KOPT-K1 (cell line): Measurements from ENCODE around the gene MTX2.

Source experiments
- H3K27ac ChIP-seq: fragments of 200-600 bp; sonication (generic); 2 replicates; pipeline ENCODE4 v1.5.1; 2016; ENCODE audit warnings: antibody characterized with exemption, mild to moderate bottlenecking, low read depth, low read length; ENCODE audit not compliant: poor library complexity, severe bottlenecking
- H3K36me3 ChIP-seq: fragments of 200-600 bp; sonication (generic); 2 replicates; pipeline ENCODE4 v1.5.1; 2017; ENCODE audit warnings: antibody characterized with exemption, mild to moderate bottlenecking, low read length, moderate library complexity; ENCODE audit not compliant: insufficient read depth
- H3K9me3 ChIP-seq: fragments of 200-600 bp; sonication (generic); 2 replicates; pipeline ENCODE4 v1.5.1; 2017; ENCODE audit warnings: antibody characterized with exemption, low read length, mild to moderate bottlenecking; ENCODE audit not compliant: insufficient read depth, poor library complexity, severe bottlenecking

MTX2 gene

DNA sequence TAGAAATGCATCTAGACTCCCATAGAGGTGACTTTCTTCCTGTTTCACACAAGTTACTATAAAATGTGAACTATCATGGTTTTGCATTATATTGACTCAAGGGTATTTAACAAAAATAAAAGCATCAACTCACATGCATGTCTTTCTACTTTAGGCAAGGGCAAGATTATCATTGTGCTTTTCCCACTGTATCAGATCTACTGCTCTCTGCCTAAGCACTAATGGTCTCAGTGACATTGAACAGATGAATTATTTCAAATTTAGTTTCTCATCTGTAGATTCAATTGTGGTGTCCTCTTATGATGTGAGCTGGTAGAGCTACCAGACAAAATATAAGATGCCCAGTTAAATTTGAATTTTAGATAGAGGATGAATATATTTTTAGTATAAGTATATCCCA is 113.9 kb downstream of the MTX2 start:
- H3K9me3 ChIP-seq = peaks cover 3% of the 10 kb centered on the region
- H3K36me3 ChIP-seq = no peaks in the 10 kb centered on the region
- no peak overlapping the region for H3K27ac ChIP-seq

GRCh38 chr2:176383836-176384442 is 114.7 kb downstream of the MTX2 start:
- Histone ChIP-seq H3K27ac (no peak overlapping the region), H3K9me3 (no peaks in the 10 kb centered on the region), H3K36me3 (no peaks in the 10 kb centered on the region)

GRCh38 chr2:176385219-176385759 is 116.0 kb downstream of the MTX2 start:
- H3K36me3 ChIP-seq = no peaks in the 10 kb centered on the region
- no peaks in the 10 kb centered on the region for H3K9me3 ChIP-seq
- H3K27ac ChIP-seq = no peak overlapping the region

GRCh38 chr2:176385838-176386237 is 116.6 kb downstream of the MTX2 start:
- Histone ChIP-seq H3K27ac (no peak overlapping the region), H3K9me3 (no peaks in the 10 kb centered on the region), H3K36me3 (no peaks in the 10 kb centered on the region)
